HepG2 (cell line): ENCODE data around the gene MARVELD3. TPM values are rescaled to one million over a fixed set of nuclear protein-coding genes. Genes with fewer than 3 reads are reported as not detected.

Experiments
- ATAC-seq: fragments of 200-7000 bp; cut with Tn5 transposase; 3 replicates; pipeline ENCODE4 v1.9.1; 2020; ENCODE audit warnings: mild to moderate bottlenecking, moderate library complexity
- BruUV-seq: library from RNA; stranded (reverse); fragments of 400-500 nt; replicated peaks from 2 replicates; lab custom pipeline; 2021; lab: Mats Ljungman, UMichigan
- CTCF ChIA-PET: fragments of 300-600 bp; formaldehyde crosslinking; extraction: SDS; loops from one replicate; lab custom pipeline; 2021; ENCODE audit warnings: low total read pairs, inconsistent platforms, low intra/inter-chr PET ratio; lab: Yijun Ruan, JAX
- POLR2A ChIA-PET: fragments of 350-600 bp; sonication (Branson Sonifier 250); formaldehyde crosslinking; loops from one replicate; lab custom pipeline; 2020; ENCODE audit warnings: antibody characterized with exemption, inconsistent platforms; lab: Yijun Ruan, JAX
- DNase-seq: peaks from one replicate; pipeline ENCODE4 v3.0.0-alpha.2; 2015; ENCODE audit warnings: low spot score
- FAIRE-seq: peaks from 3 replicates; lab custom pipeline; 2011; peaks lifted over from hg19 to GRCh38; lab: Jason Lieb, UNC
- H2AFZ ChIP-seq: one replicate; pipeline ENCODE4 v1.6.1; 2011; ENCODE audit warnings: low read length, inconsistent platforms
- H3K27ac ChIP-seq: fragments of 300-600 bp; 3 replicates; pipeline ENCODE4 v1.8.0; 2011; ENCODE audit warnings: mixed run types, mild to moderate bottlenecking, mixed read lengths, low read length, inconsistent platforms; ENCODE audit not compliant: insufficient read depth; ENCODE audit errors: extremely low read length
- H3K27me3 ChIP-seq, 2 experiments: fragments of 200-600 bp in 1 of 2; 2 replicates in 1 of 2; 3 replicates in 1 of 2; pipeline versions ENCODE4 v1.6.0 to v1.8.0; 2011; ENCODE audit warnings: low read length in 2 of 2, mild to moderate bottlenecking in 2 of 2, moderate library complexity in 2 of 2, inconsistent platforms in 1 of 2; ENCODE audit not compliant: insufficient read depth in 2 of 2, control insufficient read depth in 1 of 2
- H3K36me3 ChIP-seq, 2 experiments: fragments of 200-600 bp in 1 of 2; replicated peaks in 1 of 2; 2 replicates in 1 of 2; 3 replicates in 1 of 2; pipeline versions ENCODE4 v1.5.1 to v1.8.0; 2011; ENCODE audit warnings: low read length in 2 of 2, inconsistent platforms in 1 of 2; ENCODE audit not compliant: insufficient read depth in 2 of 2, control insufficient read depth in 1 of 2
- H3K4me1 ChIP-seq: 2 replicates; pipeline ENCODE4 v1.5.1; 2012; ENCODE audit warnings: low read length, inconsistent platforms; ENCODE audit not compliant: insufficient read depth
- H3K4me2 ChIP-seq: 2 replicates; pipeline ENCODE4 v1.6.0; 2011; ENCODE audit warnings: low read depth, low read length, inconsistent platforms
- H3K4me3 ChIP-seq, 3 experiments: fragments of 200-600 bp in 1 of 3; sonication (generic), shearing (Covaris generic) in 1 of 3; replicated peaks in 1 of 3; 2 replicates each; pipeline ENCODE4 v1.5.1; 2011 to 2016; ENCODE audit warnings: low read length in 3 of 3, inconsistent platforms in 2 of 3, low read depth in 2 of 3, mild to moderate bottlenecking in 2 of 3, control low read depth in 1 of 3, mixed read lengths in 1 of 3; ENCODE audit not compliant: insufficient read depth in 1 of 3
- H3K79me2 ChIP-seq: one replicate; pipeline ENCODE4 v1.6.1; 2011; ENCODE audit warnings: low read length, inconsistent platforms; ENCODE audit not compliant: insufficient read depth
- H3K9ac ChIP-seq: 2 replicates; pipeline ENCODE4 v1.6.0; 2011; ENCODE audit warnings: mild to moderate bottlenecking, low read depth, low read length, inconsistent platforms; ENCODE audit not compliant: insufficient read depth
- H3K9me3 ChIP-seq: 2 replicates; pipeline ENCODE4 v1.5.1; 2012; ENCODE audit warnings: mild to moderate bottlenecking, low read length
- H4K20me1 ChIP-seq: 2 replicates; pipeline ENCODE4 v1.6.0; 2011; ENCODE audit warnings: inconsistent platforms, mild to moderate bottlenecking, low read length, moderate library complexity; ENCODE audit not compliant: insufficient read depth
- CC2D1A ChIP-seq: sonication (generic); formaldehyde crosslinking; IDR thresholded peaks from 2 replicates; pipeline ENCODE4 v1.8.1; 2023; ENCODE audit warnings: mild to moderate bottlenecking, missing genetic modification reagents
- CENPX ChIP-seq: sonication (generic); formaldehyde crosslinking; IDR thresholded peaks from 2 replicates; pipeline ENCODE4 v1.9.0; 2021; ENCODE audit warnings: mild to moderate bottlenecking, missing genetic modification reagents, moderate library complexity
- KLF16 ChIP-seq, 2 experiments: sonication (generic) in 1 of 2; formaldehyde crosslinking in 1 of 2; IDR thresholded peaks; 2 replicates each; pipeline versions ENCODE4 v1.6.1 to v1.8.0; 2016 to 2023; ENCODE audit warnings: missing genetic modification reagents in 2 of 2, missing compliant biosample characterization in 1 of 2
- RBM39 ChIP-seq: fragments of 200-400 bp; formaldehyde crosslinking; IDR thresholded peaks from one replicate; pipeline ENCODE4 v1.6.1; 2018; ENCODE audit warnings: antibody characterized with exemption, mild to moderate bottlenecking, low read depth, low read length; ENCODE audit not compliant: poor library complexity, severe bottlenecking
- SP2 ChIP-seq: sonication (generic); formaldehyde crosslinking; IDR thresholded peaks from 2 replicates; pipeline ENCODE4 v1.5.1; 2020; ENCODE audit warnings: mild to moderate bottlenecking, missing genetic modification reagents
- SPEN ChIP-seq: sonication (generic); formaldehyde crosslinking; IDR thresholded peaks from 2 replicates; pipeline ENCODE4 v1.5.1; 2020; ENCODE audit warnings: low read depth, mild to moderate bottlenecking, missing genetic modification reagents
- STAG1 ChIP-seq: sonication (generic); formaldehyde crosslinking; IDR thresholded peaks from 2 replicates; pipeline ENCODE4 v1.4.0; 2020; ENCODE audit warnings: missing genetic modification reagents
- TEAD3 ChIP-seq: optimal IDR thresholded peaks from 2 replicates; pipeline ENCODE3; 2016; ENCODE audit warnings: borderline replicate concordance
- ZFP36L2 ChIP-seq: sonication (generic); formaldehyde crosslinking; IDR thresholded peaks from 2 replicates; pipeline ENCODE4 v1.4.0; 2020; ENCODE audit warnings: missing genetic modification reagents
- ZNF501 ChIP-seq: sonication (generic); formaldehyde crosslinking; IDR thresholded peaks from 2 replicates; pipeline ENCODE4 v1.5.1; 2020; ENCODE audit warnings: mild to moderate bottlenecking, moderate library complexity, missing genetic modification reagents
- ZNF672 ChIP-seq: sonication (generic); formaldehyde crosslinking; IDR thresholded peaks from 2 replicates; pipeline ENCODE4 v1.8.1; 2022; ENCODE audit warnings: missing genetic modification reagents
- WGBS: methylation state at CpG from one replicate; pipeline ENCODE4 v1.1.6; 2017; ENCODE audit warnings: low lambda C conversion rate; 5-methylcytosine and 5-hydroxymethylcytosine counted together
- in situ Hi-C: cut with HindIII; loops from 2 replicates; pipeline ENCODE4 v1.10.0; 2017; ENCODE audit warnings: low pct_unique_long_range_greater_than_20kb; ENCODE audit not compliant: extremely low pct_ligation_motif_present
- intact Hi-C: fragments of 100-400 bp; cut with micrococcal nuclease; formaldehyde crosslinking; loops from one replicate; pipeline ENCODE4 v1.10.0; 2022; ENCODE audit not compliant: unreplicated experiment
- polyA plus RNA-seq, 8 experiments: library from polyadenylated mRNA; depleted of rRNA in 3 of 8; stranded (reverse) in 7 of 8; unstranded in 1 of 8; fragments of >200 nt; fragmentation: Illumina TruSeq in 4 of 8; extraction: Trizol in 4 of 8; gene quantifications; 2 replicates each; pipeline versions ENCODE4 v1.2.1 to v1.2.3, GENCODE V29; 2011 to 2016; ENCODE audit warnings: low read depth in 4 of 8, missing spikeins in 1 of 8, mixed read lengths in 1 of 8; ENCODE audit not compliant: insufficient read depth in 1 of 8
- total RNA-seq, 5 experiments: library from RNA; depleted of rRNA; stranded (reverse); fragments of >200 nt; fragmentation: Illumina TruSeq; extraction: Trizol; gene quantifications; 2 replicates each; pipeline ENCODE4 v1.2.3, GENCODE V29; 2016; ENCODE audit warnings: low read depth in 1 of 5
- TF ChIP-seq, protein P1 (sequence below): sonication (generic); formaldehyde crosslinking; IDR thresholded peaks from 2 replicates; pipeline ENCODE4 v1.8.1; 2022; ENCODE audit warnings: low read depth, mild to moderate bottlenecking, missing genetic modification reagents
- TF ChIP-seq, protein P2 (sequence below): sonication (generic); formaldehyde crosslinking; conservative IDR thresholded peaks from 2 replicates; pipeline ENCODE4 v1.8.1; 2023; ENCODE audit warnings: missing genetic modification reagents
- TF ChIP-seq, protein P3 (sequence below): IDR thresholded peaks from 2 replicates; pipeline ENCODE4 v1.6.1; 2016; ENCODE audit warnings: low read depth, borderline replicate concordance
- TF ChIP-seq, protein P4 (sequence below): sonication (generic); formaldehyde crosslinking; IDR thresholded peaks from 2 replicates; pipeline ENCODE4 v1.4.0; 2020; ENCODE audit warnings: mild to moderate bottlenecking, missing genetic modification reagents
- TF ChIP-seq, protein P5 (sequence below): sonication (generic); formaldehyde crosslinking; IDR thresholded peaks from 2 replicates; pipeline ENCODE4 v1.4.0; 2020; ENCODE audit warnings: mild to moderate bottlenecking, missing genetic modification reagents

MARVELD3 gene
- total and polyA plus RNA-seq, 2 of the 13 experiments (the other 11 are each of a cell fraction or from before 2014, with no cell fraction given): 4.8 to 5.6 TPM

DNA sequence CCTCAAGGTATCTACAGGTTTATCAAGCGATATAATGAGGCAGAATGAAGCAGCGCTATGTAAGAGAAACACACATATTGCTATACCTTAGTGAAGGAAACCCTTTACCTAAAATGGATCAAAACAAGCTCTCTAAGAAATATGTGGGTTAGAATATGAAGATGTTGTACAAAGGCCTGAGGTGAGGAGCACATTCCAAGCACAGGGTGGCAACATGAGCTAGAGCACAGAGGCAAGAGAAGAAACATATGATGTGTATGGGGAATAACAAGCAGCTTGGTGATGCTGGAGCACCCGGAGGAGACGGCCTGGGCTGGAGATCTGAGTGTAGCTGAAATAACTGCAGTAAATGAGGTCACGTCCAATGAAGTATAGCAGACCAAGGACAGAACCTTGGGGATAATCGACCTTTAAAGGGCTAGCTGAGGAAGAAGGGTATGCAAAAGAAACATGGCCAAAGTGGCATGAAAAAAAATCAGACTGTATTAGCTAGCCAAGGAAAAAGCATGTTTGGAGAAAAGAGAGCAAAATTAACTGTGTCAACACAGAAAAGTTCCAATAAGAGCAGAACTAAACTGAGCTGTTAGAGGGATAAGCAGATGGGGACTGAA, 44.0 kb downstream of the MARVELD3 start:
- in situ Hi-C loops (no loop called here), intact Hi-C loops (loop anchor here (5.0 kb wide), 1 partner anchor 52 kb away; the partner anchor contains the start of gene PHLPP2)
- peak; percentile 18 for ATAC-seq
- Histone ChIP-seq H3K9ac (peak overlapping the region; percentile 46; the same call in 1 of the 2 replicates), H2AFZ (no peak overlapping the region), H3K4me2 (peak overlapping the region; percentile 72), H3K9me3 (no peaks in the 10 kb centered on the region), H3K27ac (peak overlapping the region; percentile 57), H3K36me3 (peaks cover 6 to 22% of the 10 kb centered on the region in 2 experiments), H4K20me1 (no peaks in the 10 kb centered on the region), H3K27me3 (no peaks in the 10 kb centered on the region), H3K4me1 (peaks cover 60% of the 10 kb centered on the region), H3K79me2 (no peaks in the 10 kb centered on the region), H3K4me3 (no peak overlapping the region)
- 85% methylated on average over 6 of the region's 6 CpGs for WGBS
- no peak for DNase-seq
- FAIRE-seq: no peak
- POLR2A ChIA-PET: interaction anchor here (1.0 to 1.9 kb wide), 6 partner anchors 10 to 292 kb away, joined by 3 to 8 read pairs (median 4); partner anchors contain the start of genes AP1G1, ZNF23 and ZNF821
- no TSS peak for BruUV-seq
- CTCF ChIA-PET: interaction anchor here (1.3 kb wide), 1 partner anchor 76 kb away, joined by 3 read pairs; no protein-coding TSS in a partner anchor
- TF ChIP-seq ZNF501 (CRISPR knock-in tag) (peak; percentile 53), RBM39 (no peak), STAG1 (CRISPR knock-in tag) (peak; percentile 35), CC2D1A (CRISPR knock-in tag) (0 out of 2 replicates have a peak, but pooled peaks have one; percentile 55), SPEN (CRISPR knock-in tag) (0 out of 2 replicates have a peak, but pooled peaks have one; percentile 16), SP2 (CRISPR knock-in tag) (peak; percentile 36; the same call in 1 of the 2 replicates), CENPX (CRISPR knock-in tag) (no peak), KLF16 (CRISPR knock-in tag; IDR thresholded peaks at IDR 0.05) (no peak), TEAD3 (CRISPR knock-in tag) (peak; percentile 98), ZNF672 (CRISPR knock-in tag) (no peak), ZFP36L2 (CRISPR knock-in tag) (no peak)
- TF ChIP-seq, protein P1, sequence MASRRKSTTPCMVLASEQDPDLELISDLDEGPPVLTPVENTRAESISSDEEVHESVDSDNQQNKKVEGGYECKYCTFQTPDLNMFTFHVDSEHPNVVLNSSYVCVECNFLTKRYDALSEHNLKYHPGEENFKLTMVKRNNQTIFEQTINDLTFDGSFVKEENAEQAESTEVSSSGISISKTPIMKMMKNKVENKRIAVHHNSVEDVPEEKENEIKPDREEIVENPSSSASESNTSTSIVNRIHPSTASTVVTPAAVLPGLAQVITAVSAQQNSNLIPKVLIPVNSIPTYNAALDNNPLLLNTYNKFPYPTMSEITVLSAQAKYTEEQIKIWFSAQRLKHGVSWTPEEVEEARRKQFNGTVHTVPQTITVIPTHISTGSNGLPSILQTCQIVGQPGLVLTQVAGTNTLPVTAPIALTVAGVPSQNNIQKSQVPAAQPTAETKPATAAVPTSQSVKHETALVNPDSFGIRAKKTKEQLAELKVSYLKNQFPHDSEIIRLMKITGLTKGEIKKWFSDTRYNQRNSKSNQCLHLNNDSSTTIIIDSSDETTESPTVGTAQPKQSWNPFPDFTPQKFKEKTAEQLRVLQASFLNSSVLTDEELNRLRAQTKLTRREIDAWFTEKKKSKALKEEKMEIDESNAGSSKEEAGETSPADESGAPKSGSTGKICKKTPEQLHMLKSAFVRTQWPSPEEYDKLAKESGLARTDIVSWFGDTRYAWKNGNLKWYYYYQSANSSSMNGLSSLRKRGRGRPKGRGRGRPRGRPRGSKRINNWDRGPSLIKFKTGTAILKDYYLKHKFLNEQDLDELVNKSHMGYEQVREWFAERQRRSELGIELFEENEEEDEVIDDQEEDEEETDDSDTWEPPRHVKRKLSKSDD: no peak
- TF ChIP-seq, protein P2, sequence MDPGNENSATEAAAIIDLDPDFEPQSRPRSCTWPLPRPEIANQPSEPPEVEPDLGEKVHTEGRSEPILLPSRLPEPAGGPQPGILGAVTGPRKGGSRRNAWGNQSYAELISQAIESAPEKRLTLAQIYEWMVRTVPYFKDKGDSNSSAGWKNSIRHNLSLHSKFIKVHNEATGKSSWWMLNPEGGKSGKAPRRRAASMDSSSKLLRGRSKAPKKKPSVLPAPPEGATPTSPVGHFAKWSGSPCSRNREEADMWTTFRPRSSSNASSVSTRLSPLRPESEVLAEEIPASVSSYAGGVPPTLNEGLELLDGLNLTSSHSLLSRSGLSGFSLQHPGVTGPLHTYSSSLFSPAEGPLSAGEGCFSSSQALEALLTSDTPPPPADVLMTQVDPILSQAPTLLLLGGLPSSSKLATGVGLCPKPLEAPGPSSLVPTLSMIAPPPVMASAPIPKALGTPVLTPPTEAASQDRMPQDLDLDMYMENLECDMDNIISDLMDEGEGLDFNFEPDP (CRISPR knock-in tag): 0 out of 2 replicates have a peak, but pooled peaks have one; percentile 86
- TF ChIP-seq, protein P3, sequence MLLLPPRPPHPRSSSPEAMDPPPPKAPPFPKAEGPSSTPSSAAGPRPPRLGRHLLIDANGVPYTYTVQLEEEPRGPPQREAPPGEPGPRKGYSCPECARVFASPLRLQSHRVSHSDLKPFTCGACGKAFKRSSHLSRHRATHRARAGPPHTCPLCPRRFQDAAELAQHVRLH: peak; percentile 19; the same call in 1 of the 2 replicates
- TF ChIP-seq, protein P4, sequence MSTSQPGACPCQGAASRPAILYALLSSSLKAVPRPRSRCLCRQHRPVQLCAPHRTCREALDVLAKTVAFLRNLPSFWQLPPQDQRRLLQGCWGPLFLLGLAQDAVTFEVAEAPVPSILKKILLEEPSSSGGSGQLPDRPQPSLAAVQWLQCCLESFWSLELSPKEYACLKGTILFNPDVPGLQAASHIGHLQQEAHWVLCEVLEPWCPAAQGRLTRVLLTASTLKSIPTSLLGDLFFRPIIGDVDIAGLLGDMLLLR: no peak
- TF ChIP-seq, protein P5, sequence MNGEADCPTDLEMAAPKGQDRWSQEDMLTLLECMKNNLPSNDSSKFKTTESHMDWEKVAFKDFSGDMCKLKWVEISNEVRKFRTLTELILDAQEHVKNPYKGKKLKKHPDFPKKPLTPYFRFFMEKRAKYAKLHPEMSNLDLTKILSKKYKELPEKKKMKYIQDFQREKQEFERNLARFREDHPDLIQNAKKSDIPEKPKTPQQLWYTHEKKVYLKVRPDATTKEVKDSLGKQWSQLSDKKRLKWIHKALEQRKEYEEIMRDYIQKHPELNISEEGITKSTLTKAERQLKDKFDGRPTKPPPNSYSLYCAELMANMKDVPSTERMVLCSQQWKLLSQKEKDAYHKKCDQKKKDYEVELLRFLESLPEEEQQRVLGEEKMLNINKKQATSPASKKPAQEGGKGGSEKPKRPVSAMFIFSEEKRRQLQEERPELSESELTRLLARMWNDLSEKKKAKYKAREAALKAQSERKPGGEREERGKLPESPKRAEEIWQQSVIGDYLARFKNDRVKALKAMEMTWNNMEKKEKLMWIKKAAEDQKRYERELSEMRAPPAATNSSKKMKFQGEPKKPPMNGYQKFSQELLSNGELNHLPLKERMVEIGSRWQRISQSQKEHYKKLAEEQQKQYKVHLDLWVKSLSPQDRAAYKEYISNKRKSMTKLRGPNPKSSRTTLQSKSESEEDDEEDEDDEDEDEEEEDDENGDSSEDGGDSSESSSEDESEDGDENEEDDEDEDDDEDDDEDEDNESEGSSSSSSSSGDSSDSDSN: 0 out of 2 replicates have a peak, but pooled peaks have one; percentile 21
